K562 (cell line): ENCODE results near the gene DHCR24. TPM values are rescaled to one million over a fixed set of nuclear protein-coding genes. Genes with fewer than 3 reads are reported as not detected.

Source experiments
- ATAC-seq: fragments of 200-7000 bp; cut with Tn5 transposase; 3 replicates; pipeline ENCODE4 v1.9.1; 2020; ENCODE audit warnings: moderate library complexity
- BruUV-seq: library from RNA; stranded (reverse); fragments of 400-500 nt; replicated peaks from 2 replicates; lab custom pipeline; 2021; lab: Mats Ljungman, UMichigan
- CTCF ChIA-PET: fragments of 300-600 bp; formaldehyde crosslinking; extraction: SDS; loops from one replicate; lab custom pipeline; 2021; ENCODE audit warnings: low intra/inter-chr PET ratio; lab: Yijun Ruan, JAX
- POLR2A ChIA-PET: fragments of 300-600, 350-650 bp; sonication (Branson Sonifier 250); formaldehyde crosslinking; extraction: SDS; loops from one replicate; lab custom pipeline; 2021; ENCODE audit warnings: antibody characterized with exemption, inconsistent platforms; lab: Yijun Ruan, JAX
- DNase-seq, 4 experiments: peaks; one replicate each; pipeline versions ENCODE4 v3.0.0 to v3.0.0-alpha.2; 2011 to 2018; ENCODE audit warnings: low spot score in 3 of 4, mixed read lengths in 3 of 4; ENCODE audit errors: extremely low read depth in 1 of 4
- FAIRE-seq: peaks from 2 replicates; lab custom pipeline; 2011; peaks lifted over from hg19 to GRCh38; lab: Jason Lieb, UNC
- H2AFZ ChIP-seq: 2 replicates; pipeline ENCODE4 v1.6.0; 2011; ENCODE audit warnings: low read depth, low read length, control low read depth, inconsistent platforms
- H3K27ac ChIP-seq: fragments of 200-600 bp; 3 replicates; pipeline ENCODE4 v1.8.0; 2011; ENCODE audit warnings: low read depth, mild to moderate bottlenecking, control low read depth, inconsistent platforms, low read length, moderate library complexity, mixed read lengths; ENCODE audit errors: extremely low read depth
- H3K27me3 ChIP-seq, 2 experiments: fragments of 300-600 bp in 1 of 2; 2 replicates in 1 of 2; 3 replicates in 1 of 2; pipeline versions ENCODE4 v1.6.0 to v1.8.0; 2011; ENCODE audit warnings: inconsistent platforms in 2 of 2, low read length in 2 of 2, mild to moderate bottlenecking in 1 of 2, mixed read lengths in 1 of 2, moderate library complexity in 1 of 2; ENCODE audit not compliant: control insufficient read depth in 2 of 2, insufficient read depth in 2 of 2
- H3K36me3 ChIP-seq: fragments of 300-600 bp; 3 replicates; pipeline ENCODE4 v1.8.0; 2011; ENCODE audit warnings: mild to moderate bottlenecking, low read length, inconsistent platforms; ENCODE audit not compliant: control insufficient read depth, insufficient read depth
- H3K4me1 ChIP-seq, 2 experiments: fragments of 200-600 bp in 1 of 2; replicated peaks in 1 of 2; 2 replicates in 1 of 2; 3 replicates in 1 of 2; pipeline versions ENCODE4 v1.5.1 to v1.8.0; 2011; ENCODE audit warnings: inconsistent platforms in 2 of 2, low read length in 2 of 2, mild to moderate bottlenecking in 1 of 2, mixed read lengths in 1 of 2, moderate library complexity in 1 of 2; ENCODE audit not compliant: control insufficient read depth in 2 of 2, insufficient read depth in 2 of 2
- H3K4me2 ChIP-seq: 2 replicates; pipeline ENCODE4 v1.6.1; 2011; ENCODE audit warnings: low read length, control low read depth, inconsistent platforms, mixed read lengths; ENCODE audit not compliant: insufficient read depth
- H3K4me3 ChIP-seq: fragments of 200-600 bp; sonication (generic), shearing (Covaris generic); 2 replicates; pipeline ENCODE4 v1.5.1; 2016; ENCODE audit warnings: control low read depth, inconsistent platforms
- H3K79me2 ChIP-seq: fragments of 200-600 bp; 3 replicates; pipeline ENCODE4 v1.8.0; 2011; ENCODE audit warnings: low read length, inconsistent platforms; ENCODE audit not compliant: control insufficient read depth, insufficient read depth
- H3K9ac ChIP-seq, 2 experiments: 2 replicates each; pipeline versions ENCODE4 v1.6.0 to v1.6.1; 2011; ENCODE audit warnings: low read depth in 2 of 2, low read length in 2 of 2, control low read depth in 1 of 2, inconsistent platforms in 1 of 2, mild to moderate bottlenecking in 1 of 2, mixed read lengths in 1 of 2; ENCODE audit not compliant: insufficient read depth in 1 of 2
- H3K9me1 ChIP-seq: one replicate; pipeline ENCODE4 v1.6.0; 2011; ENCODE audit warnings: inconsistent platforms, mild to moderate bottlenecking, low read length, moderate library complexity; ENCODE audit not compliant: control insufficient read depth, insufficient read depth
- H3K9me3 ChIP-seq: replicated peaks from 2 replicates; pipeline ENCODE4 v1.5.1; 2011; ENCODE audit warnings: low read depth, low read length, inconsistent platforms; ENCODE audit not compliant: control insufficient read depth, insufficient read depth
- H4K20me1 ChIP-seq: replicated peaks from 2 replicates; pipeline ENCODE4 v1.6.1; 2011; ENCODE audit warnings: low read length, inconsistent platforms, mixed read lengths; ENCODE audit not compliant: control insufficient read depth, insufficient read depth
- C11orf30 ChIP-seq: fragments of 450-650 bp; IDR thresholded peaks from 2 replicates; pipeline ENCODE4 v1.6.1; 2016; ENCODE audit warnings: low read depth, mild to moderate bottlenecking
- FOXA3 ChIP-seq, 2 experiments: fragments of 450-650 bp in 1 of 2; sonication (generic) in 1 of 2; formaldehyde crosslinking; IDR thresholded peaks in 1 of 2; conservative IDR thresholded peaks in 1 of 2; 2 replicates each; pipeline versions ENCODE4 v1.4.0 to v1.8.0; 2020 to 2022; ENCODE audit warnings: mild to moderate bottlenecking in 2 of 2, missing genetic modification reagents in 1 of 2
- HDAC1 ChIP-seq, 2 experiments: fragments of 450-650 bp; IDR thresholded peaks; 2 replicates each; pipeline ENCODE4 v1.6.1; 2016 to 2017; ENCODE audit warnings: inconsistent platforms in 1 of 2, mild to moderate bottlenecking in 1 of 2, moderate library complexity in 1 of 2
- MTF1 ChIP-seq: fragments of 250-450 bp; sonication (Bioruptor Pico); IDR thresholded peaks from 2 replicates; pipeline ENCODE4 v1.9.0; 2021; ENCODE audit warnings: moderate library complexity, mild to moderate bottlenecking, inconsistent platforms, borderline replicate concordance
- NCOA6 ChIP-seq: fragments of 450-650 bp; IDR thresholded peaks from 2 replicates; pipeline ENCODE4 v1.6.1; 2017; ENCODE audit warnings: mild to moderate bottlenecking
- RAD51 ChIP-seq: fragments of 450-650 bp; IDR thresholded peaks from 2 replicates; pipeline ENCODE4 v1.7.1; 2016; ENCODE audit warnings: low read depth, mild to moderate bottlenecking, borderline replicate concordance
- TRIM24 ChIP-seq, 2 experiments: fragments of 450-650 bp; IDR thresholded peaks; 2 replicates each; pipeline ENCODE4 v1.6.1; 2016
- ZNF316 ChIP-seq: fragments of 450-650 bp; IDR thresholded peaks from 2 replicates; pipeline ENCODE4 v1.6.1; 2016
- WGBS: fragments of 100-300 bp; shearing (Covaris generic); methylation state at CpG from one replicate; pipeline ENCODE4 v1.1.6; 2016; ENCODE audit warnings: low coverage, mixed read lengths; ENCODE audit not compliant: insufficient coverage; ENCODE audit errors: missing lambda C conversion rate; 5-methylcytosine and 5-hydroxymethylcytosine counted together
- in situ Hi-C: fragments of 300-500 bp; cut with MboI; formaldehyde crosslinking; loops from 4 replicates; pipeline ENCODE4 v1.15.0; 2018; ENCODE audit warnings: inconsistent platforms, mixed read lengths
- intact Hi-C: fragments of 100-400 bp; cut with micrococcal nuclease; formaldehyde crosslinking; loops from 2 replicates; pipeline ENCODE4 v1.14.2; 2022
- polyA plus RNA-seq, 8 experiments: library from polyadenylated mRNA; depleted of rRNA in 4 of 8; stranded (reverse) in 5 of 8; unstranded in 3 of 8; fragments of >200 nt; fragmentation: Nextera tagmentation in 2 of 8; fragmentation: Illumina TruSeq in 1 of 8; extraction: Ambion mirVana in 2 of 8; extraction: Trizol in 1 of 8; gene quantifications; 2 replicates each; pipeline versions ENCODE4 v1.2.1 to v1.2.3, GENCODE V29; 2011 to 2014; ENCODE audit warnings: inconsistent platforms in 1 of 8, missing spikeins in 1 of 8
- total RNA-seq, 7 experiments: library from RNA; depleted of rRNA in 6 of 7; stranded (reverse); fragments of >200 nt in 6 of 7; fragmentation: Illumina TruSeq in 2 of 7; extraction: Trizol in 2 of 7; gene quantifications; 2 replicates each; pipeline versions ENCODE4 v1.2.1 to v1.2.3, GENCODE V29; 2011 to 2021; ENCODE audit warnings: low replicate concordance in 1 of 7

Gene DHCR24
- total and polyA plus RNA-seq, 9 of the 15 experiments (the other 6 are each of a cell fraction or from before 2014, with no cell fraction given) = 23.4 to 161 (median 79.9) TPM

GRCh38 chr1:54834007-54834541 lies 52.9 kb downstream of the DHCR24 start:
- ChIA-PET CTCF (no interaction called here), POLR2A (interaction anchor here (1.5 to 1.6 kb wide), 2 partner anchors 14 kb away, joined by 6 read pairs; no protein-coding TSS in a partner anchor)
- H3K27me3 ChIP-seq = peaks cover 16 to 35% of the 10 kb centered on the region in 2 experiments; a peak in 4 of 5 replicates
- FAIRE-seq (no peak), ATAC-seq (no peak), DNase-seq (no peak)
- no peaks in the 10 kb centered on the region for H3K36me3 ChIP-seq
- no peak overlapping the region for H3K4me3 ChIP-seq
- H3K4me2 ChIP-seq = no peak overlapping the region
- H3K9ac ChIP-seq = no peak overlapping the region
- H4K20me1 ChIP-seq = no peaks in the 10 kb centered on the region
- no peaks in the 10 kb centered on the region for H3K9me1 ChIP-seq
- TF ChIP-seq ZNF316 (peak; percentile 36; the same call in 1 of the 2 replicates), RAD51 (no peak), HDAC1 (IDR thresholded peaks at IDR 0.05) (no peak), C11orf30 (0 out of 2 replicates have a peak, but pooled peaks have one; percentile 11)
- H3K9me3 ChIP-seq = no peaks in the 10 kb centered on the region
- intact Hi-C loops = no loop called here
- no peak overlapping the region for H3K27ac ChIP-seq
- H3K4me1 ChIP-seq = no peaks in the 10 kb centered on the region
- no TSS peak for BruUV-seq
- H3K79me2 ChIP-seq = no peaks in the 10 kb centered on the region
- H2AFZ ChIP-seq = no peak overlapping the region
- in situ Hi-C loops = no loop called here
- 7% methylated on average over 1 of the region's 1 CpG for WGBS

- 8% methylated on average over 9 of the region's 9 CpGs for WGBS
- Histone ChIP-seq H3K4me3 (no peak overlapping the region), H3K4me1 (no peaks in the 10 kb centered on the region), H4K20me1 (no peaks in the 10 kb centered on the region), H3K79me2 (no peaks in the 10 kb centered on the region), H3K9me3 (no peaks in the 10 kb centered on the region), H3K27me3 (peaks cover 14 to 35% of the 10 kb centered on the region in 2 experiments; a peak in 4 of 5 replicates), H2AFZ (no peak overlapping the region), H3K4me2 (no peak overlapping the region), H3K36me3 (no peaks in the 10 kb centered on the region), H3K27ac (no peak overlapping the region), H3K9me1 (no peaks in the 10 kb centered on the region), H3K9ac (no peak overlapping the region)
- CTCF ChIA-PET = no interaction called here
- intact Hi-C loops = no loop called here
- DNase-seq (no peak), FAIRE-seq (no peak), ATAC-seq (no peak)
- in situ Hi-C loops = no loop called here
- TF ChIP-seq FOXA3 (CRISPR knock-in tag; conservative IDR thresholded peaks at IDR 0.05 in 1 of 2, IDR thresholded peaks at IDR 0.05 in 1 of 2) = no peak
- TF ChIP-seq MTF1 (CRISPR knock-in tag) = no peak
- TF ChIP-seq TRIM24 (IDR thresholded peaks at IDR 0.05) = no peak
- TF ChIP-seq NCOA6 = no peak
- POLR2A ChIA-PET = interaction anchor here (1.5 kb wide), 1 partner anchor 15 kb away, joined by 6 read pairs; no protein-coding TSS in a partner anchor
- no TSS peak for BruUV-seq
Observed at GRCh38 chr1:54833121-54833520, 53.9 kb downstream of the DHCR24 start.
